CD4-positive, alpha-beta memory T cell (primary cell): ENCODE results near the gene CSTPP1. TPM values are rescaled to one million over a fixed set of nuclear protein-coding genes. Genes with fewer than 3 reads are reported as not detected.

Experiments used
- CTCF ChIA-PET: fragments of 350-600 bp; sonication (Branson Sonifier 250); formaldehyde crosslinking; loops from one replicate; lab custom pipeline; 2021; ENCODE audit warnings: inconsistent platforms; ENCODE audit not compliant: partially characterized antibody; lab: Charles Lee
- POLR2A ChIA-PET: fragments of 350-600 bp; sonication (Branson Sonifier 250); formaldehyde crosslinking; loops from one replicate; lab custom pipeline; 2021; ENCODE audit not compliant: partially characterized antibody; lab: Charles Lee
- DNase-seq, 5 donors: peaks; one replicate each; pipeline versions ENCODE4 v3.0.0 to v3.0.0-alpha.2; 2020 to 2022; ENCODE audit warnings: mixed read lengths in 1 of 5
- H3K27ac ChIP-seq: one replicate; pipeline ENCODE4 v1.7.0; 2013; ENCODE audit warnings: low read depth, low read length
- H3K27me3 ChIP-seq: 2 replicates; pipeline ENCODE4 v1.7.0; 2013; ENCODE audit warnings: mild to moderate bottlenecking, low read length, moderate library complexity; ENCODE audit not compliant: insufficient read depth
- H3K36me3 ChIP-seq: 2 replicates; pipeline ENCODE4 v1.7.0; 2013; ENCODE audit warnings: mild to moderate bottlenecking, low read length, moderate library complexity; ENCODE audit not compliant: insufficient read depth
- H3K4me1 ChIP-seq: 2 replicates; pipeline ENCODE4 v1.7.0; 2013; ENCODE audit warnings: mild to moderate bottlenecking, low read length, moderate library complexity; ENCODE audit not compliant: insufficient read depth
- H3K4me3 ChIP-seq, 2 donors: one replicate each; pipeline ENCODE4 v1.7.0; 2013; ENCODE audit warnings: low read length in 2 of 2, mild to moderate bottlenecking in 1 of 2
- H3K9me3 ChIP-seq, 2 donors: one replicate each; pipeline ENCODE4 v1.7.0; 2013; ENCODE audit warnings: low read length in 2 of 2, control low read depth in 1 of 2; ENCODE audit not compliant: control insufficient read depth in 1 of 2
- H3K27ac Mint-ChIP-seq, 7 donors: one replicate each; pipeline ENCODE4 v1.8.0; 2020 to 2021; ENCODE audit warnings: mixed read lengths in 7 of 7, mild to moderate bottlenecking in 6 of 7, inconsistent platforms in 3 of 7, moderate library complexity in 3 of 7
- H3K27me3 Mint-ChIP-seq, 2 donors: one replicate each; pipeline ENCODE4 v1.8.0; 2020 to 2021; ENCODE audit warnings: mixed read lengths in 2 of 2
- H3K36me3 Mint-ChIP-seq, 2 donors: one replicate each; pipeline ENCODE4 v1.8.0; 2020 to 2021; ENCODE audit warnings: mixed read lengths in 2 of 2, inconsistent platforms in 1 of 2, mild to moderate bottlenecking in 1 of 2
- H3K4me1 Mint-ChIP-seq, 4 donors: one replicate each; pipeline ENCODE4 v1.8.0; 2020 to 2021; ENCODE audit warnings: mixed read lengths in 4 of 4, mild to moderate bottlenecking in 1 of 4
- H3K4me3 Mint-ChIP-seq, 8 donors: one replicate each; pipeline ENCODE4 v1.8.0; 2020 to 2021; ENCODE audit warnings: mixed read lengths in 8 of 8, mild to moderate bottlenecking in 7 of 8, moderate library complexity in 6 of 8, inconsistent platforms in 3 of 8
- H3K9me3 Mint-ChIP-seq, 8 donors: one replicate each; pipeline ENCODE4 v1.8.0; 2020 to 2021; ENCODE audit warnings: mixed read lengths in 8 of 8, mild to moderate bottlenecking in 5 of 8, inconsistent platforms in 3 of 8, moderate library complexity in 1 of 8
- intact Hi-C: fragments of 100-400 bp; cut with micrococcal nuclease; formaldehyde crosslinking; loops from one replicate; pipeline ENCODE4 v1.15.1; 2023
- polyA plus RNA-seq, 2 donors: library from polyadenylated mRNA; unstranded; fragments of 300-500 nt; fragmentation: Illumina TruSeq; gene quantifications; one replicate each; pipeline ENCODE4 v1.2.3, GENCODE V29; 2021
- total RNA-seq, 2 experiments: library from RNA; stranded (reverse); gene quantifications; one replicate each; pipeline ENCODE4 v1.2.3, GENCODE V29; 2021

The CSTPP1 gene
- total and polyA plus RNA-seq, 4 experiments from 2014 or later = 12.4 to 24.3 (median 17.8) TPM

- no peak overlapping the region for H3K4me3 Mint-ChIP-seq
- H3K27ac Mint-ChIP-seq = no peak overlapping the region
- no peaks in the 10 kb centered on the region for H3K27me3 ChIP-seq
- H3K36me3 Mint-ChIP-seq = peaks cover 14 to 20% of the 10 kb centered on the region in 2 donors
- ChIA-PET POLR2A (no interaction called here), CTCF (no interaction called here)
- H3K4me1 ChIP-seq = no peaks in the 10 kb centered on the region
- H3K4me3 ChIP-seq = no peak overlapping the region
- DNase-seq = no peak
- H3K36me3 ChIP-seq = no peaks in the 10 kb centered on the region
- H3K4me1 Mint-ChIP-seq = no peaks in the 10 kb centered on the region
- no peaks in the 10 kb centered on the region for H3K9me3 ChIP-seq
- H3K27me3 Mint-ChIP-seq = no peaks in the 10 kb centered on the region
- no peaks in the 10 kb centered on the region for H3K9me3 Mint-ChIP-seq
- H3K27ac ChIP-seq = no peak overlapping the region
- intact Hi-C loops = no loop called here
Measured at GRCh38 chr11:47136921-47137320, 200.4 kb downstream of the CSTPP1 start.

DNA sequence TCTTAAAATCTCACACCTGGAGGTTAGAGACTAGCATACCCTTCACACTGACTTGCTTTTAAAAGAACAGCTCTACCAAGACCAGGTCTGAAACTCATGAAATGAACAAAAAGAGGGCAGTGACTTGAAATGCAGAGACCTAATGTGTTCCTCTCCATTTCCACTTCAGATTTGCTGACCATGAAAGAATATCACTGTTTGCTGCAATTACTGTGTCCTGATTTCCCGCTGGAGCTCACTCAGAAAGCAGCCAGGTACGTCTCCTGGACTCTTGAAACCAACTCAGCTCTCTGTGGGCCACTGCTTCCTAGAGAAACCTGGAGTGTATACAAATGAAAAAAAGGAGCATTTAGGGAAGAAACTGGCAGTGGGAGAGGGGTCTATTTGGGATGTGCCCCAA, 200.9 kb downstream of the CSTPP1 start:
- intact Hi-C loops = no loop called here
- Mint-ChIP-seq H3K36me3 (peaks cover 15 to 20% of the 10 kb centered on the region in 2 donors), H3K4me1 (no peaks in the 10 kb centered on the region), H3K27me3 (no peaks in the 10 kb centered on the region), H3K4me3 (no peak overlapping the region), H3K9me3 (no peaks in the 10 kb centered on the region), H3K27ac (no peak overlapping the region)
- ChIA-PET POLR2A (no interaction called here), CTCF (no interaction called here)
- Histone ChIP-seq H3K36me3 (no peaks in the 10 kb centered on the region), H3K4me1 (no peaks in the 10 kb centered on the region), H3K9me3 (no peaks in the 10 kb centered on the region), H3K27ac (no peak overlapping the region), H3K4me3 (no peak overlapping the region), H3K27me3 (no peaks in the 10 kb centered on the region)
- DNase-seq = no peak

GRCh38 chr11:47139878-47140277, 203.3 kb downstream of the CSTPP1 start:
- H3K4me1 Mint-ChIP-seq = no peaks in the 10 kb centered on the region
- H3K27ac Mint-ChIP-seq = no peak overlapping the region
- H3K9me3 Mint-ChIP-seq = no peaks in the 10 kb centered on the region
- H3K4me3 Mint-ChIP-seq = no peak overlapping the region
- intact Hi-C loops = no loop called here
- H3K27me3 Mint-ChIP-seq = no peaks in the 10 kb centered on the region
- Histone ChIP-seq H3K36me3 (no peaks in the 10 kb centered on the region), H3K9me3 (no peaks in the 10 kb centered on the region), H3K27me3 (no peaks in the 10 kb centered on the region), H3K27ac (no peak overlapping the region), H3K4me3 (no peak overlapping the region), H3K4me1 (no peaks in the 10 kb centered on the region)
- ChIA-PET CTCF (interaction anchor here (2.3 kb wide), 1 partner anchor 12 kb away, joined by 11 read pairs; no protein-coding TSS in a partner anchor), POLR2A (no interaction called here)
- DNase-seq = no peak
- peaks cover 15 to 20% of the 10 kb centered on the region in 2 donors for H3K36me3 Mint-ChIP-seq

- intact Hi-C loops = no loop called here
Measured at GRCh38 chr11:47143322-47143721, 206.8 kb downstream of the CSTPP1 start.

GRCh38 chr11:47144541-47144940, 208.0 kb downstream of the CSTPP1 start:
- Histone ChIP-seq H3K4me1 (no peaks in the 10 kb centered on the region), H3K4me3 (no peak overlapping the region), H3K9me3 (no peaks in the 10 kb centered on the region), H3K36me3 (no peaks in the 10 kb centered on the region), H3K27me3 (no peaks in the 10 kb centered on the region), H3K27ac (no peak overlapping the region)
- Mint-ChIP-seq H3K36me3 (peaks cover 5 to 7% of the 10 kb centered on the region in 2 donors), H3K27me3 (no peaks in the 10 kb centered on the region), H3K27ac (no peak overlapping the region), H3K9me3 (no peaks in the 10 kb centered on the region), H3K4me1 (no peaks in the 10 kb centered on the region), H3K4me3 (no peak overlapping the region)
- ChIA-PET CTCF (interaction anchor here (0.6 to 1.8 kb wide), 2 partner anchors 8 to 474 kb away, joined by 3 to 6 read pairs; no protein-coding TSS in a partner anchor), POLR2A (no interaction called here)
- intact Hi-C loops = no loop called here
- DNase-seq = no peak

More at GRCh38 chr11:47143322-47143721, 206.8 kb downstream of the CSTPP1 start:
- POLR2A ChIA-PET = no interaction called here
- Histone ChIP-seq H3K27me3 (no peaks in the 10 kb centered on the region), H3K9me3 (no peaks in the 10 kb centered on the region), H3K36me3 (no peaks in the 10 kb centered on the region), H3K4me3 (no peak overlapping the region), H3K27ac (no peak overlapping the region), H3K4me1 (no peaks in the 10 kb centered on the region)
- no peaks in the 10 kb centered on the region for H3K27me3 Mint-ChIP-seq
- H3K4me3 Mint-ChIP-seq = no peak overlapping the region
- H3K4me1 Mint-ChIP-seq = no peaks in the 10 kb centered on the region
- DNase-seq = no peak
- no peak overlapping the region for H3K27ac Mint-ChIP-seq
- H3K9me3 Mint-ChIP-seq = no peaks in the 10 kb centered on the region
- CTCF ChIA-PET = interaction anchor here (1.0 to 1.8 kb wide), 2 partner anchors 10 to 247 kb away, joined by 3 to 6 read pairs; no protein-coding TSS in a partner anchor
- H3K36me3 Mint-ChIP-seq = peaks cover 6% of the 10 kb centered on the region in 2 donors

DNA sequence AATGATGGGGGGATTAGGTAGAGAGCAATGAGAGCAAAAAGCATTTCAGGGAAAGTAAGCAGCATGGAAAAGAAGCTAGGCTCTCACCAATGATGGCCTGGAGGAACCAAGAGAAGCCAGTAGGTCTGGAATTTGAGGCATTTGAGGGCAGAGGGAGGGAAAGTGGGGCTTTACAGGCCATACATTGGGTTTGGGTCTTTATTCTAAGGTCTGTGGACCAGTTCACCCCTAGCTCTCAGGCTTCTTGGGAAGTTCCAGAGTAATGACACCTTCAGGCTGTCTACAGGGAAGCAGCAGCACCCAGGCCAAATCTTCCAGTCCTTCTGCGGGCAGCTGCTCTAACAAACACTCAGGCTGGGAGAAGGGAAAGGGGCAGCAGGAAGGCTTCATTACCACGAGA, 210.7 kb downstream of the CSTPP1 start:
- DNase-seq = no peak
- no peaks in the 10 kb centered on the region for H3K27me3 ChIP-seq
- H3K4me1 Mint-ChIP-seq = peaks cover 0 to 1% (median 0%) of the 10 kb centered on the region in 4 donors
- H3K36me3 ChIP-seq = no peaks in the 10 kb centered on the region
- no peak overlapping the region for H3K4me3 ChIP-seq
- no peaks in the 10 kb centered on the region for H3K9me3 ChIP-seq
- H3K36me3 Mint-ChIP-seq = peaks cover 5 to 7% of the 10 kb centered on the region in 2 donors
- H3K4me1 ChIP-seq = no peaks in the 10 kb centered on the region
- CTCF ChIA-PET = interaction anchor here (1.0 kb wide), 1 partner anchor 16 kb away, joined by 3 read pairs; no protein-coding TSS in a partner anchor
- no peak overlapping the region for H3K27ac ChIP-seq
- H3K27ac Mint-ChIP-seq = no peak overlapping the region
- H3K9me3 Mint-ChIP-seq = no peaks in the 10 kb centered on the region
- intact Hi-C loops = no loop called here
- no peaks in the 10 kb centered on the region for H3K27me3 Mint-ChIP-seq
- POLR2A ChIA-PET = interaction anchor here (0.6 kb wide), 1 partner anchor 245 kb away, joined by 3 read pairs; no protein-coding TSS in a partner anchor
- no peak overlapping the region for H3K4me3 Mint-ChIP-seq

- POLR2A ChIA-PET = no interaction called here
- no peak overlapping the region for H3K27ac Mint-ChIP-seq
- CTCF ChIA-PET = interaction anchor here (1.0 kb wide), 1 partner anchor 17 kb away, joined by 3 read pairs; no protein-coding TSS in a partner anchor
- peaks cover 5 to 7% of the 10 kb centered on the region in 2 donors for H3K36me3 Mint-ChIP-seq
- no peak for DNase-seq
- intact Hi-C loops = no loop called here
- Histone ChIP-seq H3K9me3 (no peaks in the 10 kb centered on the region), H3K36me3 (no peaks in the 10 kb centered on the region), H3K27me3 (no peaks in the 10 kb centered on the region), H3K27ac (no peak overlapping the region), H3K4me1 (peaks cover under 1% of the 10 kb centered on the region), H3K4me3 (no peak overlapping the region)
- no peaks in the 10 kb centered on the region for H3K9me3 Mint-ChIP-seq
- peaks cover 0 to 5% (median 0%) of the 10 kb centered on the region in 4 donors for H3K4me1 Mint-ChIP-seq
- H3K27me3 Mint-ChIP-seq = no peaks in the 10 kb centered on the region
- no peak overlapping the region for H3K4me3 Mint-ChIP-seq
Measured at GRCh38 chr11:47147681-47148080, 211.1 kb downstream of the CSTPP1 start.
